DOHH2 (cell line): ENCODE results near the gene LARP1B.

Experiments
- CTCF ChIP-seq: fragments of 200-600 bp; sonication (generic); IDR thresholded peaks from one replicate; pipeline ENCODE4 v1.5.1; 2014; ENCODE audit warnings: antibody characterized with exemption, mild to moderate bottlenecking, low read depth, low read length; ENCODE audit not compliant: poor library complexity, severe bottlenecking
- EZH2phosphoT487 ChIP-seq: fragments of 200-600 bp; sonication (generic); IDR thresholded peaks from 2 replicates; pipeline ENCODE4 v1.6.1; 2017; ENCODE audit warnings: borderline replicate concordance, mild to moderate bottlenecking, antibody characterized with exemption, low read length, moderate library complexity, mixed read lengths

- TF ChIP-seq CTCF, result no peak
- TF ChIP-seq EZH2phosphoT487, result no peak
Observed at GRCh38 chr4:128123036-128123435, 61.9 kb downstream of the LARP1B start.
